Progenitor cell of endocrine pancreas (in vitro differentiated cells): ENCODE data around the gene GPATCH2L. TPM values are rescaled to one million over a fixed set of nuclear protein-coding genes. Genes with fewer than 3 reads are reported as not detected.

Experiments used
- DNase-seq: peaks from one replicate; pipeline ENCODE4 v3.0.0; 2021; ENCODE audit warnings: low spot score; ENCODE audit not compliant: unreplicated experiment
- H3K27ac Mint-ChIP-seq: 2 replicates; pipeline ENCODE4 v1.8.0; 2021; ENCODE audit warnings: mild to moderate bottlenecking, moderate library complexity, mixed read lengths
- H3K27me3 Mint-ChIP-seq: 2 replicates; pipeline ENCODE4 v1.8.0; 2021; ENCODE audit warnings: mixed read lengths
- H3K36me3 Mint-ChIP-seq: 2 replicates; pipeline ENCODE4 v1.8.0; 2022; ENCODE audit warnings: mixed read lengths; ENCODE audit not compliant: insufficient read depth
- H3K4me1 Mint-ChIP-seq: 2 replicates; pipeline ENCODE4 v1.8.0; 2021; ENCODE audit warnings: low read depth, mixed read lengths
- H3K4me3 Mint-ChIP-seq: 2 replicates; pipeline ENCODE4 v1.8.0; 2021; ENCODE audit warnings: low read depth, mild to moderate bottlenecking, moderate library complexity, mixed read lengths
- H3K9me3 Mint-ChIP-seq: 2 replicates; pipeline ENCODE4 v1.8.0; 2021; ENCODE audit warnings: low read depth, mixed read lengths
- total RNA-seq: library from RNA; stranded (reverse); gene quantifications from 2 replicates; pipeline ENCODE4 v1.2.1, GENCODE V29; 2021
- TF ChIP-seq, protein P1 (sequence below): fragments of 200-600 bp; sonication (generic); IDR thresholded peaks from one replicate; pipeline ENCODE4 v1.5.0; 2021; ENCODE audit warnings: antibody characterized with exemption, mild to moderate bottlenecking; ENCODE audit not compliant: unreplicated experiment

GPATCH2L gene
- total RNA-seq, 1 donor from 2014 or later, result 73.3 TPM

GRCh38 chr14:76138119-76138757 lies 13.5 kb upstream of the GPATCH2L start:
- no peaks in the 10 kb centered on the region for H3K9me3 Mint-ChIP-seq
- no peaks in the 10 kb centered on the region for H3K36me3 Mint-ChIP-seq
- H3K27ac Mint-ChIP-seq, result peak overlapping the region; percentile 68
- DNase-seq, result no peak
- H3K4me1 Mint-ChIP-seq, result peaks cover 9% of the 10 kb centered on the region
- peak overlapping the region; percentile 72 for H3K4me3 Mint-ChIP-seq
- TF ChIP-seq, protein P1, sequence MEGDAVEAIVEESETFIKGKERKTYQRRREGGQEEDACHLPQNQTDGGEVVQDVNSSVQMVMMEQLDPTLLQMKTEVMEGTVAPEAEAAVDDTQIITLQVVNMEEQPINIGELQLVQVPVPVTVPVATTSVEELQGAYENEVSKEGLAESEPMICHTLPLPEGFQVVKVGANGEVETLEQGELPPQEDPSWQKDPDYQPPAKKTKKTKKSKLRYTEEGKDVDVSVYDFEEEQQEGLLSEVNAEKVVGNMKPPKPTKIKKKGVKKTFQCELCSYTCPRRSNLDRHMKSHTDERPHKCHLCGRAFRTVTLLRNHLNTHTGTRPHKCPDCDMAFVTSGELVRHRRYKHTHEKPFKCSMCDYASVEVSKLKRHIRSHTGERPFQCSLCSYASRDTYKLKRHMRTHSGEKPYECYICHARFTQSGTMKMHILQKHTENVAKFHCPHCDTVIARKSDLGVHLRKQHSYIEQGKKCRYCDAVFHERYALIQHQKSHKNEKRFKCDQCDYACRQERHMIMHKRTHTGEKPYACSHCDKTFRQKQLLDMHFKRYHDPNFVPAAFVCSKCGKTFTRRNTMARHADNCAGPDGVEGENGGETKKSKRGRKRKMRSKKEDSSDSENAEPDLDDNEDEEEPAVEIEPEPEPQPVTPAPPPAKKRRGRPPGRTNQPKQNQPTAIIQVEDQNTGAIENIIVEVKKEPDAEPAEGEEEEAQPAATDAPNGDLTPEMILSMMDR, result no peak
- H3K27me3 Mint-ChIP-seq, result peaks cover 71% of the 10 kb centered on the region

DNA sequence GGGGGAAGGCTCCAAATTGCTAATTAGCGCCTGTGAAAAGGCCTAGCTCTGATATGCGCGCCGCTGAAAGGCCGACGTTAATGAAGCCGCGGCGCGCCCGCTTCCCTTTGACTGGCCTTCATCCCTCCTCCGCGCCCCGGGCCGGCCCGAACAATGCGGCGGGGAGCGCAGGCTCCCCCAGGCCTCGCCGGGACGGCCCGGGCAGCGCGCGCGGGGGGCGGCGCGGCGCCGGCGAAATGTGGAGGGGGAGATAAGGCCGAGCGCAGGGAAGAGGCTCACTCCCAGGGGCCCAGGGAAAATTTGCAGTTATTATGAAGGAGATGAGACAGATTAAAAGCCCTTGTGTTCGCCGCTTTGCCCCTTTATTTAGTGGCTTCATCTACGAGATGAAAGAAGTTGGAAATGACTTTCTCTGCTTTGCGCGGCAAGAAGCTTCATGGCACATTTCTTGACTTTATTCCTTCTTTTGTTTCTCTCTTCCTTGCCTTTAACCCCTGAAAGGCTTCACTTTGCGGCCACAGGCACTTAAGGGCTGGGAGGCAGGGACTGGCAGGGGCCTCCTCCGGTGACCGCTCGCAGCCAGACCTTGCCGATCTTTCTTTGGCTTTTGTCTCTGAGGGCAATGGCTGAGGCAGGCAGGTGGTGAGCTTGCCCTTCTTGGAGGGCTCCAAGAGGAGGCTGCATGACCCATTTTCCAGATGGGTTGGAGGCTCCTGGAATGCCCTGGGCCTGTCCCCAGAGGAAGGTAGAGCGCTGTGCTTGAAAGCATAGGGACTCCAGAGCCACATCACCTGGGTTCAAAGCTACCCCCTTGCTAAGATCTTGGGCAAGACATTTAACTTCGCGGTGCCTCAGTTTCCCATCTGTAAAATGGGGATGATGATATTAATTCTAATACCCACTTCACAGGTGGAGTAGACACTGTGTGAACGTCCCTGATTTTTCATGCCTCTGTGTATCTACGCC lies 12.7 kb upstream of the GPATCH2L start:
- Mint-ChIP-seq H3K4me1 (peaks cover 9% of the 10 kb centered on the region), H3K27ac (no peak overlapping the region), H3K4me3 (peak overlapping the region; percentile 72), H3K36me3 (no peaks in the 10 kb centered on the region), H3K9me3 (no peaks in the 10 kb centered on the region), H3K27me3 (peaks cover 63% of the 10 kb centered on the region)
- TF ChIP-seq, protein P1, result no peak
- DNase-seq, result no peak

DNA sequence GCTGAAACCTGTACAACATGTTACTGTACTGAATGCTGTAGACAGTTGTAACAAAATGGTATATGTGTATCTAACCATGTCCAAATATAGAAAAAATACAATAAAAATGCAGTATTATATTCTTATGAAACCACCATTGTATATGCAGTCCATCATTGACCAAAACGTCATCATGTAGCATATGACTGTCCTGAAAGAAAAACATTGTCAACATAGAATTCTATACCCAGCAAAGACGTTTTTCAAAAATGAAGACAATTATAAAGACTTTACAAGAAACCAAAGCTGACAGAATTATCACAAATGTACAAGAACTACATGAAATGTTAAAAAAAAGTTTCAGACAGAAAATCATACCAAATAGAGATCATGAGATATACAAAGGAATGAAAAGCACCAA lies 8.1 kb upstream of the GPATCH2L start:
- TF ChIP-seq, protein P1, result no peak
- no peak overlapping the region for H3K4me3 Mint-ChIP-seq
- H3K27me3 Mint-ChIP-seq, result peaks cover 25% of the 10 kb centered on the region
- peaks cover 3% of the 10 kb centered on the region for H3K4me1 Mint-ChIP-seq
- DNase-seq, result no peak
- H3K27ac Mint-ChIP-seq, result no peak overlapping the region
- H3K9me3 Mint-ChIP-seq, result no peaks in the 10 kb centered on the region
- no peaks in the 10 kb centered on the region for H3K36me3 Mint-ChIP-seq

DNA sequence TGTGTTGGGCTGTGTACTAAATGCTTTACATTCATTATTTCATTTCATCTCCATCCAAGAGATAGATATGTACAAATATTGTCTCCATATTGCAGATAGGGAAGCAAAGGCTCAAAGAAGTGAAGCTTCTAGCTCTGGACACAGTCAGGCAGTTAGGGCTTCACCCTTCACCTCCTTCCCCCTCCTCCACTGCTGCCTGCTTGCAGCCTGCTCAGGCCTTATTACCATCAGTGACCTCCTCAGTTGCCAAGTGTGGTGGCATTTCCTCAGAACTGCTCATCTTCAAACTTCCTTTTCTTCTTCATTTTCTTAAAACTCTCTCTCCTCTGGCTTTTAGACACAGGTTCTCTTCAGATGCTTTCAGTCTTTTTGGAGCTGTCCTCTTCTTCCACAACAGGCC lies 4.7 kb upstream of the GPATCH2L start:
- H3K9me3 Mint-ChIP-seq, result peaks cover 6% of the 10 kb centered on the region
- DNase-seq, result no peak
- H3K27me3 Mint-ChIP-seq, result peaks cover 16% of the 10 kb centered on the region
- H3K4me1 Mint-ChIP-seq, result peaks cover 4% of the 10 kb centered on the region
- H3K27ac Mint-ChIP-seq, result no peak overlapping the region
- no peaks in the 10 kb centered on the region for H3K36me3 Mint-ChIP-seq
- no peak overlapping the region for H3K4me3 Mint-ChIP-seq
- TF ChIP-seq, protein P1, result no peak

GRCh38 chr14:76149196-76149595 lies 2.5 kb upstream of the GPATCH2L start:
- Mint-ChIP-seq H3K4me1 (peaks cover 17% of the 10 kb centered on the region), H3K9me3 (peaks cover 6% of the 10 kb centered on the region), H3K4me3 (no peak overlapping the region), H3K27ac (no peak overlapping the region), H3K36me3 (no peaks in the 10 kb centered on the region), H3K27me3 (peaks cover 16% of the 10 kb centered on the region)
- no peak for DNase-seq
- TF ChIP-seq, protein P1, result no peak
